ENCODE results near the gene EXD3. TPM values are rescaled to one million over a fixed set of nuclear protein-coding genes. Genes with fewer than 3 reads are reported as not detected.
A peak's percentile ranks its signal among the peaks of the same experiment; 100 is the strongest.

Gene EXD3
- total and polyA plus RNA-seq, 9 of the 15 experiments (the other 6 are each of a cell fraction or from before 2014, with no cell fraction given) = 0.29 to 12.5 (median 3.9) TPM

- TF ChIP-seq SIN3A (IDR thresholded peaks at IDR 0.05; ENCODE audit: borderline replicate concordance in 2 of 2, control insufficient read depth in 1 of 2, low read depth in 2 of 2, low read length in 2 of 2) (peak; percentile 52 to 62; a peak in 2 of 4 replicates), TAF1 (IDR thresholded peaks at IDR 0.05; ENCODE audit: control insufficient read depth, extremely low read depth, insufficient read depth, low read length, severe bottlenecking) (peak; percentile 83), NONO (IDR thresholded peaks at IDR 0.05; ENCODE audit: low read depth in 2 of 2, low read length in 1 of 2) (peak; percentile 75 to 78), U2AF1 (optimal IDR thresholded peaks at IDR 0.05; ENCODE audit: low read depth, low read length) (peak; percentile 95), NCOA1 (IDR thresholded peaks at IDR 0.05; ENCODE audit: low read depth) (peak; percentile 91), ELK1 (CRISPR knock-in tag; IDR thresholded peaks at IDR 0.05) (no peak), CHCHD3 (CRISPR knock-in tag; IDR thresholded peaks at IDR 0.05) (no peak), ZFPM2 (CRISPR knock-in tag; IDR thresholded peaks at IDR 0.05) (no peak), SMC3 (conservative IDR thresholded peaks at IDR 0.05; ENCODE audit: insufficient read depth, low read depth, low read length) (0 out of 2 replicates have a peak, but pooled peaks have one; percentile 22), ZBED1 (IDR thresholded peaks at IDR 0.05) (0 out of 2 replicates have a peak, but pooled peaks have one; percentile 35), PHF8 (IDR thresholded peaks at IDR 0.05; ENCODE audit: borderline replicate concordance, low read length) (peak; percentile 65; the same call in 1 of the 2 replicates), SMAD4 (CRISPR knock-in tag; conservative IDR thresholded peaks at IDR 0.05) (peak; percentile 64), EP400 (IDR thresholded peaks at IDR 0.05) (peak; percentile 37; the same call in 1 of the 2 replicates), HLTF (IDR thresholded peaks at IDR 0.05) (no peak)
- TF ChIP-seq, protein P1, sequence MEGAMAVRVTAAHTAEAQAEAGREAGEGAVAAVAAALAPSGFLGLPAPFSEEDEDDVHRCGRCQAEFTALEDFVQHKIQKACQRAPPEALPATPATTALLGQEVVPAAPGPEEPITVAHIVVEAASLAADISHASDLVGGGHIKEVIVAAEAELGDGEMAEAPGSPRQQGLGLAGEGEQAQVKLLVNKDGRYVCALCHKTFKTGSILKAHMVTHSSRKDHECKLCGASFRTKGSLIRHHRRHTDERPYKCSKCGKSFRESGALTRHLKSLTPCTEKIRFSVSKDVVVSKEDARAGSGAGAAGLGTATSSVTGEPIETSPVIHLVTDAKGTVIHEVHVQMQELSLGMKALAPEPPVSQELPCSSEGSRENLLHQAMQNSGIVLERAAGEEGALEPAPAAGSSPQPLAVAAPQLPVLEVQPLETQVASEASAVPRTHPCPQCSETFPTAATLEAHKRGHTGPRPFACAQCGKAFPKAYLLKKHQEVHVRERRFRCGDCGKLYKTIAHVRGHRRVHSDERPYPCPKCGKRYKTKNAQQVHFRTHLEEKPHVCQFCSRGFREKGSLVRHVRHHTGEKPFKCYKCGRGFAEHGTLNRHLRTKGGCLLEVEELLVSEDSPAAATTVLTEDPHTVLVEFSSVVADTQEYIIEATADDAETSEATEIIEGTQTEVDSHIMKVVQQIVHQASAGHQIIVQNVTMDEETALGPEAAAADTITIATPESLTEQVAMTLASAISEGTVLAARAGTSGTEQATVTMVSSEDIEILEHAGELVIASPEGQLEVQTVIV (CRISPR knock-in tag; IDR thresholded peaks at IDR 0.05; ENCODE audit: borderline replicate concordance) = no peak
- TF ChIP-seq, protein P2, sequence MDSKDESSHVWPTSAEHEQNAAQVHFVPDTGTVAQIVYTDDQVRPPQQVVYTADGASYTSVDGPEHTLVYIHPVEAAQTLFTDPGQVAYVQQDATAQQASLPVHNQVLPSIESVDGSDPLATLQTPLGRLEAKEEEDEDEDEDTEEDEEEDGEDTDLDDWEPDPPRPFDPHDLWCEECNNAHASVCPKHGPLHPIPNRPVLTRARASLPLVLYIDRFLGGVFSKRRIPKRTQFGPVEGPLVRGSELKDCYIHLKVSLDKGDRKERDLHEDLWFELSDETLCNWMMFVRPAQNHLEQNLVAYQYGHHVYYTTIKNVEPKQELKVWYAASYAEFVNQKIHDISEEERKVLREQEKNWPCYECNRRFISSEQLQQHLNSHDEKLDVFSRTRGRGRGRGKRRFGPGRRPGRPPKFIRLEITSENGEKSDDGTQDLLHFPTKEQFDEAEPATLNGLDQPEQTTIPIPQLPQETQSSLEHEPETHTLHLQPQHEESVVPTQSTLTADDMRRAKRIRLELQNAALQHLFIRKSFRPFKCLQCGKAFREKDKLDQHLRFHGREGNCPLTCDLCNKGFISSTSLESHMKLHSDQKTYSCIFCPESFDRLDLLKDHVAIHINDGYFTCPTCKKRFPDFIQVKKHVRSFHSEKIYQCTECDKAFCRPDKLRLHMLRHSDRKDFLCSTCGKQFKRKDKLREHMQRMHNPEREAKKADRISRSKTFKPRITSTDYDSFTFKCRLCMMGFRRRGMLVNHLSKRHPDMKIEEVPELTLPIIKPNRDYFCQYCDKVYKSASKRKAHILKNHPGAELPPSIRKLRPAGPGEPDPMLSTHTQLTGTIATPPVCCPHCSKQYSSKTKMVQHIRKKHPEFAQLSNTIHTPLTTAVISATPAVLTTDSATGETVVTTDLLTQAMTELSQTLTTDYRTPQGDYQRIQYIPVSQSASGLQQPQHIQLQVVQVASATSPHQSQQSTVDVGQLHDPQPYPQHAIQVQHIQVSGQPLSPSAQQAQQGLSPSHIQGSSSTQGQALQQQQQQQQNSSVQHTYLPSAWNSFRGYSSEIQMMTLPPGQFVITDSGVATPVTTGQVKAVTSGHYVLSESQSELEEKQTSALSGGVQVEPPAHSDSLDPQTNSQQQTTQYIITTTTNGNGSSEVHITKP (IDR thresholded peaks at IDR 0.05; ENCODE audit: partially characterized antibody) = no peak
- TF ChIP-seq, protein P3, sequence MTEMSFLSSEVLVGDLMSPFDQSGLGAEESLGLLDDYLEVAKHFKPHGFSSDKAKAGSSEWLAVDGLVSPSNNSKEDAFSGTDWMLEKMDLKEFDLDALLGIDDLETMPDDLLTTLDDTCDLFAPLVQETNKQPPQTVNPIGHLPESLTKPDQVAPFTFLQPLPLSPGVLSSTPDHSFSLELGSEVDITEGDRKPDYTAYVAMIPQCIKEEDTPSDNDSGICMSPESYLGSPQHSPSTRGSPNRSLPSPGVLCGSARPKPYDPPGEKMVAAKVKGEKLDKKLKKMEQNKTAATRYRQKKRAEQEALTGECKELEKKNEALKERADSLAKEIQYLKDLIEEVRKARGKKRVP (CRISPR knock-in tag; IDR thresholded peaks at IDR 0.05) = no peak
Measured at GRCh38 chr9:137422604-137423513, at the start of gene EXD3, which contains the start of gene NOXA1 (continued).
